Duodenal mucosa (tissue), 2 donors: Measurements from ENCODE around the gene MSRB2.
"Not testable (repeated sequence)": the region's sequence is repeated elsewhere in the genome, so short reads cannot be mapped to it uniquely, and the experiment has no call there.

ENCODE experiments used
- H3K27ac ChIP-seq: one replicate; pipeline ENCODE4 v1.7.0; 2013; ENCODE audit warnings: low read depth, low read length
- H3K27me3 ChIP-seq, 2 donors: one replicate each; pipeline ENCODE4 v1.7.0; 2013; ENCODE audit warnings: low read length in 2 of 2, control low read depth in 1 of 2; ENCODE audit not compliant: insufficient read depth in 2 of 2, control insufficient read depth in 1 of 2
- H3K36me3 ChIP-seq, 2 donors: one replicate each; pipeline ENCODE4 v1.7.0; 2013; ENCODE audit warnings: low read length in 2 of 2, control low read depth in 1 of 2; ENCODE audit not compliant: insufficient read depth in 2 of 2, control insufficient read depth in 1 of 2
- H3K4me1 ChIP-seq, 2 donors: one replicate each; pipeline ENCODE4 v1.7.0; 2013; ENCODE audit warnings: low read length in 2 of 2, control low read depth in 1 of 2; ENCODE audit not compliant: insufficient read depth in 2 of 2, control insufficient read depth in 1 of 2
- H3K4me3 ChIP-seq, 2 donors: one replicate each; pipeline ENCODE4 v1.7.0; 2013; ENCODE audit warnings: low read length in 2 of 2, low read depth in 1 of 2
- H3K9ac ChIP-seq, 2 donors: one replicate each; pipeline ENCODE4 v1.7.0; 2013; ENCODE audit warnings: low read length in 2 of 2, low read depth in 1 of 2
- H3K9me3 ChIP-seq, 2 donors: one replicate each; pipeline ENCODE4 v1.7.0; 2013; ENCODE audit warnings: low read length in 2 of 2, control low read depth in 1 of 2; ENCODE audit not compliant: control insufficient read depth in 1 of 2

Gene MSRB2

DNA sequence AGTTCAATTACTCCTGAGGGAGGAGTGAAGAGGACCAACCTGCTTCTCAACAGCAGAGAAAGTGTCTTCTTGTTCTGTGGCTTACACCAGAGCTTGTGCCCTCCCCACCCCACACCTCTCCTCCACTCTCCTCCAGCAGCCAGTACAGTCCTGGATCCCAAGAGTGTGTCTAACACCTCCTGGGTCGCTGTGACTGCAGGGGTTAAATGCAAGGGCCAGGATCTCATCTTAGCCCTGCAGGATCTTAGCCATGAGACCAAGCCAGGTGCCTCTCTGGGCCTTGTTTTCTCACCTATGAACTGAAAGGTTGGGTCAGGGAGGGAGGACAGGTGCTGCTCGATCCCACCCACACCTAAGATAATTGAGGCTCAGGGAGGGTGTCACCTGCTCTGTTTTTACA lies 34.5 kb upstream of the MSRB2 start:
- H3K36me3 ChIP-seq = no peaks in the 10 kb centered on the region
- H3K4me1 ChIP-seq = peaks cover 14 to 15% of the 10 kb centered on the region in 2 donors
- no peaks in the 10 kb centered on the region for H3K27me3 ChIP-seq
- H3K9me3 ChIP-seq = no peaks in the 10 kb centered on the region
- no peak overlapping the region for H3K27ac ChIP-seq
- no peak overlapping the region for H3K4me3 ChIP-seq
- no peak overlapping the region for H3K9ac ChIP-seq

DNA sequence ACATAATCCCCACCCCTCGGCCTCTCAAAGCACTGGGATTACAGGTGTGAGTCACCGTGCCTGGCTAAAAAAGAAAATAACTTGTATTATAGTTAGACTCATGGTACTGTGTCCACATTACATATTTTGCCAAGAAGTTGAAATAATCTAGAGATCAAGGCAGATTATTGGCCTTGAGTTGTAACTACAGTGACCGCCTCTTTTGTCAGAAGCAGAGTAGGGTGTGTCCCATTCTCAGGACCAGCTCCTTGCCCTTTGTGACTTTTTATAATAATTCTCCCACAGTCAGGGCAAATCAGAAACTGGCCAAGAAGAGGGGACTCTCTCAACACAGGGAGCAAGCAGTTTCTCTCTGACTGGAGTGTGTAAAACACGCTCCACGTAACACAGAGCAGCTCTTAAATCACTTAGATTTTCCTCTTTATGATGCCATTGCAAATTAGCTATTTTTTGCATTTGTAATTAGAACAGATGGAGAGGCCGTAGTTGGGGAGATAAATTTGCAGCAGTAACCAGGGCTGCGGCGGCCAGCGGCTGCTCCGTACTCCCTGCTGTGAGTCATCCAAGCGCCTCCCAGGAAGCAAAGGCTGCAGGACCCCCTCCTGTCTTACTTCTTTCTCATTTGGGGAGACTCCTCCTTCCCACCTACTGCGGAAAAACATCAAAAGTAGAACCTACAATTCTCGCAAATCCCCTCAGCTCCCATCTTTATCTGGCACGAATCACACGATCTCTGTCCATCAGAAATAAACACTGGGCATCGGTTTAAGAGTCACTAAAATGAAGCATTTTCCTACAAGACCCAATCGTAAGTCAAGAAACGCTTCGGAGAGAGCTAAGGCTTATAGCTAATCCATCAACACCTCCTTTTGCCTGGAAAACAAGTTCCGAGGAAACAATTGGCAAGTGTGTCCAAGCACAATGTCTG lies 32.1 kb upstream of the MSRB2 start:
- Histone ChIP-seq H3K4me3 (no peak overlapping the region), H3K9me3 (no peaks in the 10 kb centered on the region), H3K9ac (no peak overlapping the region), H3K27ac (no peak overlapping the region), H3K27me3 (no peaks in the 10 kb centered on the region), H3K36me3 (no peaks in the 10 kb centered on the region), H3K4me1 (peaks cover 10 to 13% of the 10 kb centered on the region in 2 donors)

DNA sequence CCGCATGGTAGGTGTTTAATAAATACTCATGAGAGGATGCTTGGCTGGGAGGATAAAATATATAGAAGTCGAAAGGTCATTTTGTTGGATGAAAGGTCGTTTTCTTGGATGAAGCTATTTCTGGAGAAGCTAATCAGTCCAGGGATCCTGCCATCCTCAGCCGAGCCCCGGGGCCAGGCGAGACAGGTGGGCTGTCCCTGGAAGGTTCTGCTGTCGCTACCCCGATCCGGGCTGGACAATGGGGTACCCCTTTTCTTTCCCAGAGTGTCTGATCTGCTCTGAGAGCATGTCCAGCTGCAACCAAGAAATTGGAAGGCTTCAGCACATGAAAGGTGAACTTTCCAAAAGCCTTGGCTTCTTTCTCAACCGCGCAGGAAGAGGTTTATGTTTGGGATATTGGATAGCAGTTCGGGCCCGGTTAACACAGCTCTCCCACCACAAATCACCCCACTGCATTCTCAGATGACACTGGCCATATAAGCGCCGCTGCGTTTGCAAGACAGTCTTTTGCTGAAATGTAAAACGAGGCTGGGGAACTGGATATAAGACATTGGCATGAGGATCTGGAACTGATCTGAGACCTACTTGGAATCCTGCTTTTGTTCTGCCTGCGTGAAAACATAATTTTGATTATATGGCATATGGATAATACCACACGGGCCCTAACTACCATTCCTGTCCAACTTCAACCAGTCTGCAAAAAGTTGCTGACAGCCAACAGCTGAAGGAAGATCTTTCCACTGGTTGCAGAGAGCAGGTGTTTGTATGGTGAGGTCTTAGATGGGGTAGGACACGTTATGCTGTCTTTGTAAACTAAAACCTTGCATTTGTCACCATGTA lies 31.2 kb upstream of the MSRB2 start:
- no peak overlapping the region for H3K4me3 ChIP-seq
- H3K9me3 ChIP-seq = no peaks in the 10 kb centered on the region
- no peaks in the 10 kb centered on the region for H3K27me3 ChIP-seq
- H3K27ac ChIP-seq = no peak overlapping the region
- H3K36me3 ChIP-seq = no peaks in the 10 kb centered on the region
- H3K9ac ChIP-seq = no peak overlapping the region
- peaks cover 10 to 13% of the 10 kb centered on the region in 2 donors for H3K4me1 ChIP-seq

DNA sequence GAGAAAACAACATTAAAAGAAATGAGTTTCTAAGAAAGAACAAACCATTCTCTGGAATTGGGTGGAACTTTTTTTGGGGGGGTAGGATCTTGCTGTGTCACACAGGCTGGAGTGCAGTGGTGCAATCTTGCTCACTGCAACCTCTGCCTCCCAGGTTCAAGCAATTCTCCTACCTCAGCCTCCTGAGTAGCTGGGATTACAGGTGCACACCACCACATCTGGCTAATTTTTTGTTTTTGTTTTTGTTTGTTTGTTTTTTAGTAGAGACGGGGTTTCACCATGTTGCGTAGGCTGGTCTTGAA lies 30.6 kb upstream of the MSRB2 start:
- not testable (repeated sequence) for H3K4me3 ChIP-seq, H3K36me3 ChIP-seq, H3K27me3 ChIP-seq, H3K27ac ChIP-seq, H3K9ac ChIP-seq, H3K9me3 ChIP-seq
- peaks cover 10 to 13% of the 10 kb centered on the region in 2 donors for H3K4me1 ChIP-seq

DNA sequence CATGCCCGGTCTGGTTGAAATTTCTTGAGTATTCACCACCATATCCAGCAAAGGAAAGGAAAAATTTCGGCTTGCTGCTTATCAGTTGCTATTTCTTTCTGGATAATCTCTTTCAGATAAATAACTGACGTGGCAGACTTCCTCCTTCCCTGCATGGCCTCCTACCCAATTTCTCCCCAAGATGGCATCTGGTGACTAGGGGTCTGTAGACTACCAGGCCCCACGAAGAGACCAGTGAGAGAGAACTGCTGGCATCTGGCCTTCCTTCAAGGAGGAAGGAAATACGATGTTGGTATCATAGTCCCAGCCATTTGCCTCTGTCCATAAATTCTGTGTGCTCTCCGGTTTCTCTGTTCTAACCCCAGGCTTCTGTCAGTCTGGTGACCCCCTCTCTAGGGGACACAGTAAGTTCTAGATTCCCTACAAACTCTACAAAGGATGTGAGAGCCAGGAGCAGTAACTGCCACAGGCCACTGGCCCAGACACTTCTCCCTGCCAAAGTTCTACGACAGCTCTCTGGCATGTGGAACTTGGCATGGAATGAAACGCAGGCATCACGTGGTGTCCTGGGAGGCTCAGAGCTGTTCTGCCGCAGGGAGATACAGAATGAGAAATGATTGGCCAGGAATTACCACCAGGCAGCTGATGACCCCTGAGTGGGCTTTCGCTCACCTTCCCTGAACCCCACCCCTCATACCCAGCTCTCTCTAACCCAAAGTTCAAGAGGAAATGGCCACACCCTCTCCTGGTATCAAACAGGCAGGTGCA lies 30.0 kb upstream of the MSRB2 start:
- no peaks in the 10 kb centered on the region for H3K27me3 ChIP-seq
- peaks cover 10 to 13% of the 10 kb centered on the region in 2 donors for H3K4me1 ChIP-seq
- no peak overlapping the region for H3K4me3 ChIP-seq
- no peak overlapping the region for H3K9ac ChIP-seq
- H3K36me3 ChIP-seq = no peaks in the 10 kb centered on the region
- no peaks in the 10 kb centered on the region for H3K9me3 ChIP-seq
- no peak overlapping the region for H3K27ac ChIP-seq

DNA sequence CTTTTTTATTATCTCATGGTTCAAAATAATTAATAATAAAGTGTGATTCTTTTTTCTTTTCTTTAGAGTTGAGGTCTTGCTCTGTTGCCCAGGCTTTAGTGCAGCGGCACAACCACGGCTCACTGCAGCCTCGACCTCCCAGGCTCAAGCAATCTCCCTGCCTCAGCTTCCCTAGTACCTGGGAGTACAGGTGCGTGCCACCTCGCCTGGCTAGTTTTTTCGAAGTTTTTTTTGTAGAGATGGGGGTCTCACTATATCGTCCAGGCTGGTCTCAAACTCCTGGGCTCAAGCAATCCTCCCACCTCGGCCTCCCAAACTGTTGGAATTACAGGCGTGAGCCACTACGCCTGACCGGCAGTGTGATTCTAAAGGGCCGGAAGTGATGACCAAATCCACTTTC lies 28.0 kb upstream of the MSRB2 start:
- H3K4me1 ChIP-seq = peaks cover 10 to 13% of the 10 kb centered on the region in 2 donors
- H3K4me3 ChIP-seq = no peak overlapping the region
- no peak overlapping the region for H3K27ac ChIP-seq
- H3K27me3 ChIP-seq = no peaks in the 10 kb centered on the region
- H3K36me3 ChIP-seq = no peaks in the 10 kb centered on the region
- no peaks in the 10 kb centered on the region for H3K9me3 ChIP-seq
- H3K9ac ChIP-seq = no peak overlapping the region

DNA sequence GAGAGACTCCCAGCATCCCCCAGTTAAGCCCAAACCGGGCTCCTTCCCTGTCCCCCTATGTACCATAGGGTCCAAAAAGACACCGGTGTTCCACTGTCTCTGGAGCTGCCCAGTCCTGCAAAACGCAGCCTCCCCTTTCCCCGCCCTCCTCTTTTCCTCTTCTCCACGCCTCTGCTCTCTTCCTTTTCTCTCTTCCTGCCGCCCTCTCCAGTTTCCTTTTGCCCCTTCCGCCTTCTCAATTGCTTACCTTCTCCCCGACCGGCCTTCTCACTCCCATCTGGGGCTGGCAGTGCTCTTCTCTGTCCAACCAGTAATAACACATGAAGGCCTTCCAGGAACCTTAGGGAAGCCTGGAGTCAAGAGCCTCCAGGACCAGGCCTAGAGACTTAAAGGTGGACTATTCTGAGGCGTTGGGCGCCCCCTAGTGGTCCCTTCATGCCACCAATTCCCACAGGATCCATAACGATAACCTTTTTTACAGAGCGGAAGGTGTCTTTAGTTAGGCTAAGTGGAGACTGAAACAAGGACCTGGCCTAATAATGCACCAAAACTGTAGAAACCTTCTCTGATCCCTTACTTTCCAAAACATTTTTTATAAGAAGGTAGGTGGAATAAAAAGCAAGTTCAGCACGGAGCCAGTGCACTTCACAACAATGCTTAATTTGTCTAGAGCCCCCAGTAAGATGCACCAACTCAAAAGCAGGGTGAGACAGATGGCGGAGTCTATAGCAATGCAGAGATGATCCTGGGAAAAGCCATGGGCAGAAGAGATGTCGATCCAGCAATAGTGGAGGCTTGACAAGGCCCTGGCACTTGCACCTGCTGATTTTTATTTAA lies 27.2 kb upstream of the MSRB2 start:
- H3K9ac ChIP-seq = no peak overlapping the region
- H3K27me3 ChIP-seq = no peaks in the 10 kb centered on the region
- H3K27ac ChIP-seq = no peak overlapping the region
- no peaks in the 10 kb centered on the region for H3K9me3 ChIP-seq
- H3K4me1 ChIP-seq = peaks cover 10 to 16% of the 10 kb centered on the region in 2 donors
- H3K4me3 ChIP-seq = no peak overlapping the region
- H3K36me3 ChIP-seq = no peaks in the 10 kb centered on the region

DNA sequence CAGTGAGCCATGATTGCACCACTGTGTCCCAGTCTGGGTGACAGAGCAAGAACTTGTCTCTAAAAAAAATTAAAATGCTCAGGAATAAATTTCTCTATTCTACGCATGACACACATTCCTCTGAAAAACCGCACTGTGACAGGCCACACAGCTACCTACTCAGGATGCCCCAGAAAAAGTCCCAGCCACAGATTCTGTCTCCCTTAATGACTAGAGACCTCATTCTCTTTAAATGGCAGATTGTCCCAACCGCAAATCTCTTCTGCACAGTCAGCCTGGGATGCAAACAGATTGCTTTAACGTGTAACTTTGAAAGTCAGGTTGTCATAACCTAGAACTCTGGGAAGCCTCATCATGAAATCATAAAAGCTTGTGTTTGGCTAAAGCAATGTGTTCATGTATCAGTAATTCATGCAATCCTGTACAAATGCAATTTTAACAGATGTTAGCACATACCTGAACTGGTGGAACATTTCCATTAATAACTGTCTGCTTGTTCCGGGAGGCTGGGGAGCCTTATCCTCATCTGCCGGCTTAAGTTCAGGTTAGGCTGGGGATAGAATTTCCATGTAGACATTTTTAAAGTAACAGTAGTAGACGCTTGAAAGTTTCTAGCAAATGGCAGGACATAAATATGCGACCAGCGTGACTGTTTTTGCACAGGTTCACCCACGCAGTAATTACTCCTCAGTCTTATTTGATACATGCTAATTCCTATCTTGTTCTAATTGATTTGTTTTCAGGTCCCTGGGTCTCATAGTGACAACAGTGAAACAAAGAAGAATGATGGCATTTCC lies 26.2 kb upstream of the MSRB2 start:
- no peak overlapping the region for H3K4me3 ChIP-seq
- no peak overlapping the region for H3K27ac ChIP-seq
- H3K27me3 ChIP-seq = no peaks in the 10 kb centered on the region
- no peaks in the 10 kb centered on the region for H3K36me3 ChIP-seq
- no peaks in the 10 kb centered on the region for H3K9me3 ChIP-seq
- peaks cover 10 to 16% of the 10 kb centered on the region in 2 donors for H3K4me1 ChIP-seq
- no peak overlapping the region for H3K9ac ChIP-seq
